ENCODE data around the gene PNMA6E. TPM values are rescaled to one million over a fixed set of nuclear protein-coding genes. Genes with fewer than 3 reads are reported as not detected.

PNMA6E gene
- total and polyA plus RNA-seq, 9 of the 15 experiments (the other 6 are each of a cell fraction or from before 2014, with no cell fraction given) = 0.03 TPM; not detected in 8

DNA sequence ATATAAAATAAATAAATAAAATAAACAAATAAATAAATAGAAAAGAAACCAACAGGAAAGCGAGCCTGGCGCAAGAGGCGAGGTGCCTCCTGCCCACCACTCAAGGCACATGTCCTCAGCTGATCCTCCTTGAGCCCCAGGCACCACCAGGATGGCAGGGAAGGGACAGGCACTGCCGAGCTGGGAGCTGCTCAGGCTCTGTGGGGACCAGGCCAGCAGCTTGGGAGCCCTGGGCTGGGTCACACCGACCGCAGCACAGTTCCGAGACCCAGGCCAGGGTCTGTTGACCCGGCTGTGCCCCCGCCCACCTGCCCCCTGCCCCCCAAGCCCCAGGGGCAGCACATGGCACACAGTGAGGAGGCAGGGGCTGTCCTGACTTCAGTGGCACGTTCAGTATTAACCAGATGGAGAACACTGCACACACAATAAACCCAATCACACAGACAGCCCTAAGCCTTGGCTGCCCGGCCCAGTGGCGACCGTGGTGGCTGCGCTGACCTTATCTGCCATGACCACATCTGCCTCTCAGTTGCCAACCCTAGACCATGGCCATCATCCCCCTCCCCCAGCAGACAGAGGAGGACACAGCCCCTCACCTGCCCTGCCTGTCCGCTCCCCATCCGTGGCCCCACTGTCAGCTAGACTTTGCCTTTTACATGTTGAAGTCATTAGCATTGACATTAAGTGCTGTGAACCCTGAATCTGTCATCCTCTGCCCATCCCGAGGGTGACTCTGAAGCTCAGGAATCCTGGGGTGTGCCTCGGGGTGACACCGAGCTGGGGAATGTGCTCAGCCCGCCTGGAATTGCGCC lies 47.6 kb upstream of the PNMA6E start:
- H3K4me2 ChIP-seq (ENCODE audit: insufficient read depth, low read length) = no peak overlapping the region
- DNase-seq (ENCODE audit: extremely low read depth in 1 of 4, low spot score in 3 of 4) = no peak
- peak overlapping the region in 1 of 2 experiments; percentile 35; a peak in 1 of 4 replicates for H3K9ac ChIP-seq (ENCODE audit: insufficient read depth in 1 of 2, low read depth in 2 of 2, low read length in 2 of 2)
- TF ChIP-seq ZNF316 (IDR thresholded peaks at IDR 0.05) = no peak
- TF ChIP-seq, protein P1, sequence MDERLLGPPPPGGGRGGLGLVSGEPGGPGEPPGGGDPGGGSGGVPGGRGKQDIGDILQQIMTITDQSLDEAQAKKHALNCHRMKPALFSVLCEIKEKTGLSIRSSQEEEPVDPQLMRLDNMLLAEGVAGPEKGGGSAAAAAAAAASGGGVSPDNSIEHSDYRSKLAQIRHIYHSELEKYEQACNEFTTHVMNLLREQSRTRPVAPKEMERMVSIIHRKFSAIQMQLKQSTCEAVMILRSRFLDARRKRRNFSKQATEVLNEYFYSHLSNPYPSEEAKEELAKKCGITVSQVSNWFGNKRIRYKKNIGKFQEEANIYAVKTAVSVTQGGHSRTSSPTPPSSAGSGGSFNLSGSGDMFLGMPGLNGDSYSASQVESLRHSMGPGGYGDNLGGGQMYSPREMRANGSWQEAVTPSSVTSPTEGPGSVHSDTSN (CRISPR knock-in tag; IDR thresholded peaks at IDR 0.05; ENCODE audit: low read depth) = no peak
- TF ChIP-seq, protein P1 (tag; conservative IDR thresholded peaks at IDR 0.05; ENCODE audit: low read depth) = no peak
- TF ChIP-seq NFE2L1 (tag; IDR thresholded peaks at IDR 0.05; ENCODE audit: borderline replicate concordance, low read depth) = no peak
- TF ChIP-seq RFX5 (IDR thresholded peaks at IDR 0.05; ENCODE audit: low read depth, low read length) = no peak
- TF ChIP-seq POLR3G (IDR thresholded peaks at IDR 0.05; ENCODE audit: extremely low read depth, insufficient read length, insufficient replicate concordance) = no peak
- TF ChIP-seq, protein P2, sequence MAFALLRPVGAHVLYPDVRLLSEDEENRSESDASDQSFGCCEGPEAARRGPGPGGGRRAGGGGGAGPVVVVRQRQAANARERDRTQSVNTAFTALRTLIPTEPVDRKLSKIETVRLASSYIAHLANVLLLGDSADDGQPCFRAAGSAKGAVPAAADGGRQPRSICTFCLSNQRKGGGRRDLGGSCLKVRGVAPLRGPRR (CRISPR knock-in tag; IDR thresholded peaks at IDR 0.05) = no peak
- TF ChIP-seq, protein P3, sequence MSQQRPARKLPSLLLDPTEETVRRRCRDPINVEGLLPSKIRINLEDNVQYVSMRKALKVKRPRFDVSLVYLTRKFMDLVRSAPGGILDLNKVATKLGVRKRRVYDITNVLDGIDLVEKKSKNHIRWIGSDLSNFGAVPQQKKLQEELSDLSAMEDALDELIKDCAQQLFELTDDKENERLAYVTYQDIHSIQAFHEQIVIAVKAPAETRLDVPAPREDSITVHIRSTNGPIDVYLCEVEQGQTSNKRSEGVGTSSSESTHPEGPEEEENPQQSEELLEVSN (IDR thresholded peaks at IDR 0.05; ENCODE audit: borderline replicate concordance in 1 of 2, extremely low read depth in 1 of 2, insufficient read depth in 1 of 2, insufficient read length in 1 of 2, low read depth in 1 of 2, low read length in 1 of 2, poor library complexity in 1 of 2, severe bottlenecking in 1 of 2) = no peak
- no peak for TF ChIP-seq NR3C1 (CRISPR knock-in tag; IDR thresholded peaks at IDR 0.05)
- no peak for TF ChIP-seq MCM3 (IDR thresholded peaks at IDR 0.05)
- no peaks in the 10 kb centered on the region for H3K9me1 ChIP-seq (ENCODE audit: control insufficient read depth, insufficient read depth, low read length)
- H3K27ac ChIP-seq (ENCODE audit: extremely low read depth, low read depth, low read length) = no peak overlapping the region
- H3K27me3 ChIP-seq (ENCODE audit: control insufficient read depth in 2 of 2, insufficient read depth in 2 of 2, low read length in 2 of 2) = no peaks in the 10 kb centered on the region
- ChIA-PET POLR2A (interaction anchor here (0.6 to 0.9 kb wide), 2 partner anchors 34 to 626 kb away, joined by 3 to 5 read pairs; no protein-coding TSS in a partner anchor), CTCF (ENCODE audit: low intra/inter-chr PET ratio) (no interaction called here)
- H4K20me1 ChIP-seq (replicated peaks; ENCODE audit: control insufficient read depth, insufficient read depth, low read length) = no peaks in the 10 kb centered on the region
- H3K4me1 ChIP-seq (replicated peaks in 1 of 2; ENCODE audit: control insufficient read depth in 2 of 2, insufficient read depth in 2 of 2, low read length in 2 of 2) = peaks cover 0 to 36% of the 10 kb centered on the region in 2 experiments; a peak in 2 of 5 replicates
- BruUV-seq (replicated peaks) = no TSS peak
- no peak for ATAC-seq
- no peak overlapping the region for H2AFZ ChIP-seq (ENCODE audit: low read depth, low read length)
- no peaks in the 10 kb centered on the region for H3K9me3 ChIP-seq (replicated peaks; ENCODE audit: control insufficient read depth, insufficient read depth, low read depth, low read length)
- H3K36me3 ChIP-seq (ENCODE audit: control insufficient read depth, insufficient read depth, low read length) = peaks cover 28% of the 10 kb centered on the region; the same call in 2 of the 3 replicates
- H3K4me3 ChIP-seq = no peak overlapping the region
- 92% methylated on average over 14 of the region's 21 CpGs for WGBS (ENCODE audit: insufficient coverage, low coverage, missing lambda C conversion rate)
- H3K79me2 ChIP-seq (ENCODE audit: control insufficient read depth, insufficient read depth, low read length) = no peaks in the 10 kb centered on the region
- in situ Hi-C loops (cut with MboI) (no loop called here), intact Hi-C loops (cut with micrococcal nuclease) (no loop called here)
- no peak for FAIRE-seq

Measured in K562 (cell line).